NCI-H774 (cell line): Measurements from ENCODE around the gene MICAL3.

Experiments
- DNase-seq: peaks from one replicate; lab custom pipeline; 2025; lab: John Stamatoyannopoulos, UW

Gene MICAL3

DNA sequence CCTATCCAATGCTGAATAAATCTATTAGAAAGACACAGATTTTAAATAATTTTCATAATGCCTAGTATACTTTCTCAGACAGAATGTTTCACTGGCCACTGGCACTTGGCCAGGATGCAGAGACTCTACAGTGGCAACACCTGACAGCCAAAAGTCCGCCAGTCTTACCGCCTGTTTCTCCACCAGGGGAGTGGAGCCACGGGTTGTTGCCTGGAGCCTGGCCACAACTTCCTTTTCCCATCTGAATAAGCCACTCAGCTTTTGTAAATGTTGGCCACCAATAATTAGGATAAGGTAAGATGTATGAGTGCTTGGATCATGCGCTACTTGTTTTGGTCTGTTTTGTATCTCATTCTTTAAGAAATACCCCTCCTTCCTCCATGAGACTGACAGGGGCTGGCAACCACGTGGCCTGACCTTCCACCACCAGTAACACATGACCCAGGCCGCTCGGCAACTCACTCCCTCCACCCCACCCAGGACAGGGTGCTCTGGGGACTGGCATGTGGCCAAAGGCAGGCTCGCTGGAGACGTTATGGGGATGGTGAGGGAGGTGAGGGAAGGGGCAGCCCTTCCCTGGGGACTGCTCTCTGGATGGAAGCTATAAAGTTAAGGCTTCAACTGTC lies 157.1 kb downstream of the MICAL3 start:
- DNase-seq: no peak

DNA sequence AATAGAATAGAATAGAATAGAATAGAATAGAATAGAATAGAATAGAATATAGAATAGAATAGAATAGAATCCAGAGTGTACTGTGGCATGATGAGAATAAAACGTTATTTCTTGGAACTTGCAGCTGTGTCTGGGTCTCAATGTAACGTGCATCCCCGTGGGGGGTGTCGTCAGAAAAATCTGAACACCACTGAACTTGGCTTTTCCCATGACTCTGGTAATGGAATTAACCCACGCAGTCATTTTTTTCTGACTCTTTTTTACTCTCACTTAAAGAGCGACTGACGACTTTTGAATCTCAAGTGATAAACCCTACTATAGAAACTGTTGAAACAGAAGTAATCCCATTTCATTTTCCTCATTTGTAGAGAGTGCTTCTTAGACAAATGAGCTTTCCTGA lies 157.7 kb downstream of the MICAL3 start:
- DNase-seq: no peak

DNA sequence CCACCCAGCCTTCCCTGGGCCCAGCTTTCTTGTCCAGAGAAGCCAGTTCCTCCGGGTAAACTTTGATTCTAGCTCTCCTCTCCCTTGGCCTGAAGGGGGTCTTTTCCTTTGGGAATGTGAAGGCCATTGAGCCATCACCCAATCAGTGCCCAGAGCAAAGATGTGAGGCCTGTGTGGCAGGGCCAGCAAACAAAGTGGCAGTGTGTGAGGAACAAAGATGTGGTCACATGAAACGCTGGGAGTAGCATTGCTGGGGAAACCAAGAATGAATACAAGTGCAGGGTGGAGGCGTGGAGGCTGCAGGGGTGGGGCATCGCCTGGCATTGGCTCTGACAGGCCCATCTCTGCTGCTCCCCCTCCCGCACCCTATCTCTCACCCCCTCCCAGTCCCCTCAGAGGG lies 158.2 kb downstream of the MICAL3 start:
- no peak for DNase-seq

DNA sequence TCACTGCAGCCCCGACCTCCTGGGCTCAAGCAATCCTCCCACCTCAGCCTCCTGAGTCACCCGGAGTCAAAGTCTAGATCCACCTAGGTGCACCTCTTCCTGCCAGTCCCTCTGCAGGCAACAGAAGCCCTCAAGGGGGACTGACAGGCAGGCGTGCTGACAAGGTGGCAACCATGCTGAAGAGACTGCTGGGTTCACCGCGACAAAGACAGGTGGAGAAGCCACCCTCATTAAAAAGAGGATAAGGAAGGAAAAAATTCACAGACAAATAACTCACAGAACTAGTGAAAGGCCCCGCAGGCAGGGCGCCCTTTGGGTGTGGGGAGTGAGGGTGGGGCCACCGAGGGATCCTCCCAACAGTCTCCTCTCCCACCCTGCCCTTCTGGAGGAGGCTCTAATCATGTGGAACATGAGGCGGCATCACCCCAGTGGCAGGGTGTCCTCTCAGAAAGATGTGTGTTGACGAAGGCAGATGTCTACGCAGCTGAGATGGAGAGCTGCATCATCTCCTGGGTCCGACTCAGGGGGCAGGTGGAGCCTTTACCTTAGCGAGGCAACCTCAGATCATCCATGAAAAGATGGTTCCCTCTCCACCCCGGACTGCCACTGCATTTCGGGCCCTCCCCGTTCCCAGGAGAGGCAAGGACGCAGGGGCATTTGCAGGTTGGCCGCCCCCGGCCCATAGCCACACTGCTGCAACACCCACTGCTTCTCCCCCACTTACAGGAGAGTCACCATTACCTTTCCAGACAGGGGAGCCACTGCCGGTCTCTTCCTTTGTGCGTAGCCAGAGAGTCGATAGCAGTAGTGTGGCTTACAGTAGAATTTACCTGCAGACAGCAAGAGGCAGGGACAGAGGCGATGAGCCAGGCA lies 158.9 kb downstream of the MICAL3 start:
- no peak for DNase-seq

DNA sequence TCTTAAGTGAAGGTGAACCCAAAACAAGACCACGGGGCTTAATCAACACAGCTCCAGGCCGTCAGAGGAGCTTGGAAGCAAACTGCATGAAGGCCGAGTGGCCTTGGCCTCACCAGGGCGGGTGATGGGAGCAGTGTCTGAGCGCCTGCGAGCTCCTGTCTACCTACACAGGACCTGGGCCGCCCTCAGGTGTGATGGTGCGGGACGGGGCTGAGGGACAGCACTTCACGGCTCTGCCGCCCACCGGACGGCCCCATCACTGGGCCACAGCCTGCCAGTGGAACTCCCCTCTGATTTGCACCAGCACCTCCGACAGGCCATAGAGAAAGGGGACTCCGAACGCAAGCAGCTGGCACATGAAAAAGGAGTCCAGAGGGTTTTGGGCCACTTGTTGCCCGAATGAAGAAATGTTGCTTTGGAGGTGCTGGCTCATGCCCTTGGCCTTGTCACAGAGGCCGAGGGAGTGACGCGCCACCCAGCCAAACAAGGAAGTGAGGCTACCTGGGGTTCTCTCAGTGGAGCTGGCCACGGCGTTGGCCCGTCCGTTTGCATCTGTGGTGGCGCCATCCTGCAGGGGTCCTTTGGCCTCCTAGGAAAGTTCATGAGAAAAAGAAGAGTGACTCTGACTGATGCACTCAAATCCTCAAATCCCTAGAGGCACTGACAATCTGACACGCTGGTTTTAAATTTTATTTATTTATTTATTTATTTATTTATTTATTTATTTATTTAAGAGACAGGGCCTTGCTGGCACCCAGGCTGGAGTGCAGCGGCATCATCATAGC lies 159.8 kb downstream of the MICAL3 start:
- DNase-seq: no peak

DNA sequence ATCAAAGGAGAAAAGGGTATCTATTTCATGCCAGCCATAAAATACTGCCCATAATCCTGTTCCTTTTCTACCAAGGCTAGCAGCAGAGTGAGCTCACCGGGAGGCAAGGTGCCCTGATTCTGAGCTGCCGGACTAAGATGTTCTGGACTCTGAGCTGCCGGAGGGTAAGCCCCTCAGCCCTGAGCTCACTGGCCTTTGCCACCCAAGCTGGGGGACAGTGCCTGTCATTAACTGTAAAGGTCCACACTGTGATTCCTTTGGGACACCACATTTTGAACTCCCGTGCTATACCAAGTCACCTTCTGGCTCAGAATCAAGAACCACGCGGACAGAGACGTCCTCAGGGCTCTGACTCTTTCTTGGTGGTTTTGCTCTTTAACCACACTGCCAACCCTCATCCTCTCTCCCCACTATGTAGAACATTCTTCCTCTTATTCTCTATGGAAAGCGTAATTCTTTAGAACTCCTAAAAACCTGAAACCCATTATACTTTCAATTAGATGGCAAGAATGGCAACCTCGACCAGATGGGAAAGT lies 161.6 kb downstream of the MICAL3 start:
- no peak for DNase-seq

DNA sequence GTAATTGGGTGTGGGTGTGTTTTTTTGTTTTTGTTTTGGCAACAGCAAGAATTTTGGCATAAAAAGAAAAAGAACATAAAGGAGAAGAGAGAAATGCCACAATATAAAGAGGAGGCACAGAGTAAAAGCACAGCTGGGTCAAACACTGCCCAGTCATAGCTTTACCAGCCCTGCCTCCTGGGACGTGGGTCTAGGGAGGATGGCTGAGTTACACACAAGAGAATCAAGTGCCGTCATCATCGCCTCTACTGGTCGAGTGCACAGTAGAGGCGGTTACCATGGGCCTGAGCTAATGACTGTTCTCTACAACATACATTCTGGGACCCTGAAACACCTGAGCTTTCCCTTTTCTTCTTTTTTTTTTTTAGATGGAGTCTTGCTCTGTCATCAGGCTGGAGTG lies 162.5 kb downstream of the MICAL3 start:
- DNase-seq: no peak

DNA sequence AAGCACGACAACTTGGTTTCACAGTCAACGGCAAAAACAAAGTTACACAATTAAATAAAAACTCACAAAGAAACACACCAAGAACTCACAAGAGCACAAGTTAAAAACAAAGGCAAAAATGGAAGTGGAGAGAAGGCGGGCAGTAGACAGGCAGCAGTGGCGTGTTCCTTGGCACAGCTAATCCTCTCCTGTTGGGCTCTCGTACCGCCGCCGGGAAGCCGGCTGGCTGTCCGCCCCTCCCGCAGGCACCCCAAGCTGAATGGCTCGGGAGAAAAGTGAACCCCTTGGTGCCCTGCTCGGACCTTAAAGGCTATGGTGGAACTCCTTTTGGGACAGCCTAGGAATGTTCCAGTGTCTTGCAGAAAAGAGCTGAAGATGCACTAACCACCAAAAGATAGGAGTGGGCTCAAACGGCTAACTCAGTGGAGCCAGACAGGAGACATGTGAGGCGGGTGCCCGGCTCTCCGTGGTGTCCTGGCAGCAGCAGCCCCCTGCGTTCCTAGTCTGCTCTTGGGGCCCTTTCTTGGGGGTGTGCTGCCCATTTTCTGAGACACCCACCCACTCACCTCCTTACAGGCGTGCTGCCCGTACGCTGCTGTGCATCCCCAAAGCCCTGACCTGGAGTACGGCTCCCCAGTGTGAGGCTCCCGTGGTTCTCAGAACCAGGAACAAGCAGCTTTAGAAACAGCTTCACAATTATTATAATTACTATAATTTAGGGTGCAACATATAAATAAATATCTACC lies 164.0 kb downstream of the MICAL3 start:
- DNase-seq: no peak

DNA sequence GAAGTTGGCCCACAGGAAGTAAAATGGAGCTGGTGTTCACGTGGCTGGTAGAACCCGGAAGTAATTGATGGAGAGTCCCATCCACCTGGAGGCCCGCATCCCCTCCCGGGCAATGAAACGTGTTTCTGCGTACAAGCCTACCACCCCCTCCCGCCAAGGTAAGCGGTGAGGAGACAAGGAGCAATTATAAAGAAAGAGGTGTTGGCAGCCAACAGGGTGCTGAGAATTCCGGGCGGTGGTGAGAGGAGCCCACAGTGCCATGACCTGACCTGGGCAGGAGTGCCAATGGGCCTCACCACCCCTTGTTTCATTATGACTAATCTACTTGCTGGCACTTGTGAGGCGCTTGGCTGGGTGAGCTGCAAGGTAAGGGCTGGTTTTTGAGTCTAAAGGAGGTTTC lies 166.3 kb downstream of the MICAL3 start:
- no peak for DNase-seq

DNA sequence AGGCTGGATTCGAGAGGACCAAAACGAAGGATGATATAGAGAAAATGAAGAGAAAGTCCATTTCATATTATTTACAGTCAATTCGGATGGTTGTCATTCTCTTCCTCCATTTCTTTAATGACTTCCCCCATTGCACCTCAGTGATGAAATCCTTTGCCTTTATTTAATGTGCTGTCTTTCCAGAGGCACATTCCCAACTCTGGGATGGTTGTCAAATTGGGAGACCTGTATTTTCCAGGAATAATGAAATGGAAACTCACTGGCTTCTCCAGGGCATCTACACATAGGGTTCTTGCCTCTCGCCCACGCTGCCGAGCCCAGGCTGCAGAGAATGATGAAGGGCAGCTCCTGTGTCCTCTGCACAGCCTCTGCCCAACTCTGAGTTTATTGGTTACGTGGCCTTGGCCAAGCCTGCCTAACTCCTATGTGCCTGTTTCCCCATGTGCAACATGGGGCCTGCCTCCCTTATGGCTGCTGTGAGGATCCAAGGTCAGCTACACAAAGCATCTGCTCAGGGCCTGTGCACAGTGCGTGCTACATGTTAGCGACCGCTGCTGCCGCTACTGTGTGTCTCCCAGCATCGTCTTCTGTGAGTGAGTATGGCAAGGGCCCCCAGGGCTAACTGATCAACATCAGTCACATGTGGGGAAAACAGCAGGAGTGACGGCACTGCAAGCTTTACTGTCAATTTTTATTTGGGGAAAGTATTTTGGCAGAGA lies 168.6 kb downstream of the MICAL3 start:
- no peak for DNase-seq

DNA sequence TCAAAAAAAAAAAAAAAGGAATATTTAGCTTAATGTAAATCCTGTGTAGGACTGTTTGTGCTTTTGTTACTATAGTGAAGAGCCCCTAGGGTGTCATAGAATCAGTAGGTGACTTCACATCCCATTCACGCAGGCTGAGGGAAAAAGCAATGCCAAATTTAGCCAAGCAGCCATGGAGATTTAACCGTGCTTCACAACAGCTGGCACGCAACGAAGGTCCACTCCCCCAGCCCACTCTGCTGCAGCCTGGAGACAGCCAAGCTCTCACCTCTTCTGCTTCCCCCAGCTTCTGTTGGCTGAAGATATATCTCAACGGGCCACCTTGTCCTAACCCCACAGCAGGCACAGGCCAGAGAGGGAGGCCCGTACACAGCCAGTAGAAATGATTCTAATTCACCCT lies 171.3 kb downstream of the MICAL3 start:
- DNase-seq: no peak

DNA sequence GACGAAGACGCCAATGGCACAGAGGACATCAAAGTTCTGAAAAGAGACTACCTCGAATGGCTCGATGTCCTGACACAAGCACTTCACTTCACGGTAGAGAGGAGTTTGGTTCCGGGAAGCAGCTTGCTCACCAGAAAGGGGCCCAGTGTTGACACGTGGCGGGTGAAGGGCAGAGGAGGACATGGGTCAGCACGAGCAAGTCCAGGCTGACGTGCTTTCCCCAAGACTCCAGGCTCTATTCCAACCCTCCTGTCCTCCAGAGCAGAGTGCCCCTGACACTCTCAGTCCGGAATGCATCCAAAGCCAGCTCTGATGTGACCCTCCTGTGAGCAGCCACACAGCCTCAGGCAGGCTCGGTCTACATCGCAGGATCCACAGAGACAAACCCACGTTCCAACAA lies 172.6 kb downstream of the MICAL3 start:
- DNase-seq: no peak

DNA sequence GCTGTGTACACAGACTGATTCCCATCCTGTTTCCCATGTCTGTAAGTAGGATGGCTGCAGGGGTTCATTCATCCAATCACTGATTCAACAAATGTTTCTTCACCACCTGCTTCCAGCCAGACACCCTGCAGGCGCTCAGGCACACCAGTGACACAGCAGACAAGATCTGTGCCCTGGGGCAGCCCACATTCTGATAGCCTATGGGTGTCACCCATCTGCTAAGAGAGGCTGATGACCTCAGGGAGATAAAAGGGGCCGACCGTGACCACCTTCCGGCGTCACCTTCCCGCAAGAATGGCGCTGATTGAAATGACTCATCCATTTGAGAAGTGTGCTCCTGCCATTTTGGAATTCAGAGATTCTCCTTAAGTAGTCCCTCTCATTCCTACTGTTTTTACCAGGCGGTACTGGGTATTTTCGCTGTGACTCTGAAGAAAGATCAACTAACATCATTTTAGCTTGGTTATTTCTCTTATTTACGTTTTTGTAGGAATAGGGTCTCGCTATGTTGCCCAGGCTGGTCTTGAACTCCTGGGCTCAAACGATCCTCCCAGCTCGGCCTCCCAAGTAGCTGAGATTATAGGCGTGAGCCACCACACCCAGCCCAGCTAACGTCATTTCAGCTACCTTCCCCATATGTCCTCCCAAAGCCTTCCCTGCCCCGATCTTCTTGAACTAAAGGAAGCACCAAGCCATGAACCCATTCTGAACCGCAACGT lies 176.8 kb downstream of the MICAL3 start:
- peak; percentile 24 for DNase-seq

DNA sequence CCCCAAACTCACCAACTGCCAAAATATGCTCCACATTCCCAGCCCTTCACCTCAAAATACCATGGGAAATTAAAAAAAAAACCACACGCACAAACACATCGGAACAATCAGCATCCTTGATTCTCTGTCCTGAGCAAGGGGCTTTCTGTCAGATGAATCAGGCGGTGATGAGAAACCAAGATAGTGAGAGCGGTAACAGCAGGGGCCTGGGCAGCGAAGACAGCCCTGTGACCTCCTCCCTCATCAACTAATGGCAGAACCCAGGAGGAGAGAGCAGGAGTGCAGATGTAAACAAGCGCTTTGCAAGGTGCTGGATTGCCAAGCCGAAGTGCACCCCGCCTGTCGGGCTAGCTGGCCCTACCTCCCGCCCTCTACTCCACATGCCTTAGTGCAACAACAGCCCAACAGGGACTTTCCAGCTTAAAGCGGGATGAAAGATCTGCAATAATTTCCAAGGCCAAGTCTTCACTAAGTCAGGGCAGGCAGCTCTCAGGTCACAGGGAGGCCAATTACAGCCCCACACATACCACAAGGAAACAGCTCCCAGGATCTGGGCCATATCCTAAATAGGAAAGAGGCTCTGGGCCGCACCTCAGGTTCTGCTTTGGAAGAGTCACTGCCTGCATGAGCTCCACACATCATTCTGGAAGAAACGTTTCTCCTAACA lies 177.9 kb downstream of the MICAL3 start:
- no peak for DNase-seq

DNA sequence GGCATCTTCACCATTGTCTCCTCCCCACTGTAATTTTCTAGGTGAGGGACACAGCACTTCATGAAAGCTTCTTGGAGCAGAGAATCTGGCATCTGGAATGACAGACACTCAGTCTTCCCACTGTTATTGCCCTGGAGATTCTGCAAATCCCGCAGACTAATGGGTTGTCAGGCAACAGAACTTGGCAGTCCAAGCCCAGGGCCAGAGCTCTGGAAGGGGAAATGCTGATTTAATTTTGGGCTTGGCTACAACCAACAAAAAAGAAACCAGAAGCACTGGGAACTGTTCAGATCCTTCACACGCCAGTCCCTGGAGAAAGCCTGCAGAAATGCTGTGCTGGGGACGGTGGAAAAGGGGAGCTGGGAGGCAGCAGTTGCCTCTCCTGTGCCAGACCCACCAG lies 178.6 kb downstream of the MICAL3 start:
- no peak for DNase-seq

DNA sequence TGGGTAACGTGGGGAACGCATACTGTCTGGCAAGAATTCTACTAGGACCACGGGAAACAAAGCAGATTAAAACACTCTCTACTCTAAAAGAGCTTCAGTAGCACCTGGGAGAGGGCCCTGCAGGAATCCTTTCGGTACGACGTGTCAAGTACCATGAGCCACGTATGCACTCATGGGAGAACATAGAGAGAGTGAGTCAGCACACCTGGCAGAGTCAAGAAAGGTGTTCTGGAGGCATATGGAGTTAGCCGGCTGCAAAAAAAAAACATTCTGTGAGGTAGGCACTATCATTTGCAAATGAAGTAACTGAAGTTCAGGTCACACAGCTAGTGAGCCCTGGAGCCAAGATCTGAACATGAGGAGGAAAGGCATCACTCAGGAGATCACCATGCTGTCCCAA lies 179.0 kb downstream of the MICAL3 start:
- peak; percentile 44 for DNase-seq

DNA sequence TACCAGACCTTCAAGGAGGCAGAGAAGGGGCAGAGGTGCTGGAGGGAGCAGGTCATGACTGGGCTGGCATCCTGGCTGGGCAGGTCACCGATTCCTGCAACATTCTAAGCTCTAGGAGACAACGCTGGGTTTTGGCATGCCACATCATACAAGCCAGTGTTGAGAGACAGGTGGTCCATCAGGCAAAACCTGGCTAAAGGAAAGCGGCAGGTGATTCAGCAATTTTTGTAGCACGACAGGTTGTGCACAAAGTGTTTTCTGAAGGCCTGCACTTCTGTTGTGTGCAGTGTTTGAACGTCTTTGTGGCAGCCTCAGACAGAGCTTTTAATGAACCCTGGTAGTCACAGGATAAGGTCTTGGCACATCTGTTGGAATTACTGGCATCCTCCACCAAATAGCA lies 180.2 kb downstream of the MICAL3 start:
- no peak for DNase-seq

DNA sequence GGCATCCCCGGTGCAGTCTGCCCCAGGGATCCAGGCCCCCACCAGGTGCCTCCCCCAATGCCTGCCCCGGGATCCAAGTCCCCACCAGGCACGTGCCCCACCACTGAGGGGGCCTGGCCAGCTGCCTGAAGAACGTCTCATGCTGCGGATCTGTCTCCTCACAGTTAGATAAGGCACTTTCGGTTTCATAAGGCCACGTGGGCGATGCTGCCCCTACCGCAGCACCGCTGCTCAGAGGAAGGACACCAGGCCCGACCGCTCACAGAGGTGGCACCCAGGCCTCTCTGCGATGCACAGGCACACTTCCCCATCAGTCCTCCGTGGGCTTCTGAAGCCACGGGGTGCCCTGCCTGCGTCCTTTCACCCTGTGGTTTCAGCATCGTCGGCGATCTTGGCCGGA lies 182.0 kb downstream of the MICAL3 start:
- no peak for DNase-seq

DNA sequence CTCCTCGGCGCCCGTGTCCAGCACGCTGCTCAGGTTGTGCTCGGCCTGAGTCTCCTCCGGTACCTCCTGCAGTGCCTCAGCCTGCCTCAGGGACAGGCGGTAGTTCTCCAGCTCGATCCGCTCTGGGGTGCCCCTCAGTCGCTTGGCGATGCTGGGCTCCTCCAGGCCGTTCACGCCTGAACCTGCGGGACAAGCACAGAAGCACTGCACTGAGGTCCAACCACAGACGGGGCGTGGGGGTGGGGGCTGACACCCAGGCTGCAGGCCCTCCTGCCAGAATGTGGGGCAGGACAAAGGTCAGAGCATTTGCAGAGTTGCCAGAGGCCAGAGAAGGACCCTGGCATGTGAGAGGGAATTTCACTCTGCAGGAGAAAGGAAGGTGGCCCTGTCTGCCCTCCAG lies 182.5 kb downstream of the MICAL3 start:
- DNase-seq: no peak
